Activated naive CD8-positive, alpha-beta T cell treated with anti-CD3 and anti-CD28 coated beads for 36 hours (primary cell): ENCODE data around the gene SERINC4. TPM values are rescaled to one million over a fixed set of nuclear protein-coding genes. Genes with fewer than 3 reads are reported as not detected.
"Not testable (repeated sequence)": the region's sequence is repeated elsewhere in the genome, so short reads cannot be mapped to it uniquely, and the experiment has no call there.

Source experiments
- DNase-seq: peaks from one replicate; pipeline ENCODE4 v3.0.0; 2021
- H3K27ac Mint-ChIP-seq: one replicate; pipeline ENCODE4 v1.8.0; 2022; ENCODE audit warnings: mild to moderate bottlenecking, moderate library complexity, mixed read lengths
- H3K27me3 Mint-ChIP-seq: one replicate; pipeline ENCODE4 v1.8.0; 2022; ENCODE audit warnings: mild to moderate bottlenecking, mixed read lengths
- H3K36me3 Mint-ChIP-seq: one replicate; pipeline ENCODE4 v1.8.0; 2021; ENCODE audit warnings: mild to moderate bottlenecking, mixed read lengths
- H3K4me1 Mint-ChIP-seq: one replicate; pipeline ENCODE4 v1.8.0; 2021; ENCODE audit warnings: mixed read lengths
- H3K4me3 Mint-ChIP-seq: one replicate; pipeline ENCODE4 v1.8.0; 2022; ENCODE audit warnings: mild to moderate bottlenecking, moderate library complexity, mixed read lengths
- H3K9me3 Mint-ChIP-seq: one replicate; pipeline ENCODE4 v1.8.0; 2022; ENCODE audit warnings: mixed read lengths
- total RNA-seq, 2 experiments: library from RNA; stranded (reverse); gene quantifications; one replicate each; pipeline ENCODE4 v1.2.3, GENCODE V29; 2021

The SERINC4 gene
- total RNA-seq, 2 experiments from 2014 or later: 0.08 to 0.14 TPM

DNA sequence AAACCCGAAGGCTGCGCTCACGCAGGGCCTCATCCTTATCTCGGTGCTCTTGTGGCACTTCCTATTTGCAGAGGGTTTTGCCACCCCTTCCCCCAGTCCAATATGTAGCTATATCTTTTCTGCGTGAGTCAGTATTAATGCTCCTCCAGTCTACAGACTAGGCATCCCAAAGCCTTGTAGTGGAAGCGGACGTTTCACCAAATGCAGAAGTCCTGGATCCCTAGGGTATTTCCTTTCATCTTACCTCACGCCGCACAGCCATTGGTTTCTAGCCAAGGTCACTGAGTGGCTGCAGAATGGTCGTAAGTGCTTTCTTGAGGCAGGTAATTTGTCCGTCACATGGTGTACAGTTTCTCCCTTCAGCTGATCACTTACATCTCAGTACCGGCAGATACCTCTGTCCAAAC lies 53.1 kb downstream of the SERINC4 start:
- peak; percentile 28 for DNase-seq
- peaks cover 29% of the 10 kb centered on the region for H3K36me3 Mint-ChIP-seq

DNA sequence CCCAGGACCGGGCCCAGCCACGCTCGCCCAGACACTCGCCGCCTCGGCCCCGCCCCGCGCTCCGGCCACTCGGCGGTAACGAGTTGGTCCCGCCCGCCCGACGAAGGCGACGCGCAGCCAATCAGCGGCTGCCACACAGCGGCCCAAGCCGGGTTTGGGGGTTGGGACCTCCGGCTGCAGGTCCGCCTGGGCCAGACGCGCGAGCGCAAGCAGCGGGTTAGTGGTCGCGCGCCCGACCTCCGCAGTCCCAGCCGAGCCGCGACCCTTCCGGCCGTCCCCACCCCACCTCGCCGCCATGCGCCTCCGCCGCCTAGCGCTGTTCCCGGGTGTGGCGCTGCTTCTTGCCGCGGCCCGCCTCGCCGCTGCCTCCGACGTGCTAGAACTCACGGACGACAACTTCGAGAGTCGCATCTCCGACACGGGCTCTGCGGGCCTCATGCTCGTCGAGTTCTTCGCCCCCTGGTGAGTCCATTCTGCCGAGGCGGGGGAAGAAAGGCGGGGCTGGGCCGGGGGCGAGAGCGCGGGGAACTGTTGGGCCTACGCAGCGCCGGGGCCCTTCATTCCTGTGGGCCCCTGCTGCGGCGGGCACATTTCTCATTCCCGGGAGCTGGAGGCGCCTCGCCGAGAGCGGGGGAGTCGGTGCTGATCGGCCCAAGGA lies 53.6 kb downstream of the SERINC4 start, which contains the start of gene PDIA3:
TSS of gene PDIA3 (plus strand) at position 194 of the 658 bp plus-strand sequence. CDS start at position 296, 102 bp downstream.
- peak; percentile 92 for DNase-seq
- H3K4me1 Mint-ChIP-seq: peaks cover 30% of the 10 kb centered on the region
- H3K36me3 Mint-ChIP-seq: peaks cover 27% of the 10 kb centered on the region
- H3K9me3 Mint-ChIP-seq, H3K27me3 Mint-ChIP-seq: not testable (repeated sequence)
- H3K27ac Mint-ChIP-seq: peak within 1 kb of the TSS; percentile 98
- peak within 1 kb of the TSS; percentile 93 for H3K4me3 Mint-ChIP-seq

More for the DNA sequence above, 53.1 kb downstream of the SERINC4 start:
- Mint-ChIP-seq H3K4me3 (peak overlapping the region; percentile 93), H3K27ac (peak overlapping the region; percentile 98), H3K4me1 (peaks cover 35% of the 10 kb centered on the region)
- not testable (repeated sequence) for H3K9me3 Mint-ChIP-seq, H3K27me3 Mint-ChIP-seq

Other genes starting within 250 kb of the SERINC4 start
- 10 to 100 TPM; 32.8 to 33.6 TPM for gene PPIP5K1, start 210.0 kb downstream of the SERINC4 start, total RNA-seq
- gene CKMT1B, start 206.2 kb downstream of the SERINC4 start, total RNA-seq: under 1 TPM; 0.29 to 0.92 TPM
- gene STRC, start 181.4 kb downstream of the SERINC4 start, total RNA-seq: under 1 TPM; 0.54 to 0.62 TPM
- 1 to 10 TPM in 1 of 2 experiments, under 1 TPM in 1; 0.91 to 1.7 TPM for gene CATSPER2, start 151.4 kb downstream of the SERINC4 start, total RNA-seq
- under 1 TPM in 1 of 2 experiments, not detected in 1; 0.14 TPM for gene CKMT1A, start 106.4 kb downstream of the SERINC4 start, total RNA-seq
- gene PDIA3, start 53.8 kb downstream of the SERINC4 start, total RNA-seq: 100 to 1,000 TPM; 335 to 338 TPM
- 1 to 10 TPM; 1.4 to 2.4 TPM for gene ELL3, start 23.3 kb downstream of the SERINC4 start, total RNA-seq
- 100 to 1,000 TPM; 695 to 709 TPM for gene SERF2, start 7.9 kb downstream of the SERINC4 start, total RNA-seq
- gene HYPK, start 379 bp upstream of the SERINC4 start, total RNA-seq: 10 to 100 TPM; 20.9 to 24.0 TPM
- 10 to 100 TPM; 48.3 to 49.6 TPM for gene MFAP1, start 24.5 kb upstream of the SERINC4 start, total RNA-seq
- 10 to 100 TPM; 75.1 to 81.1 TPM for gene WDR76, start 26.8 kb upstream of the SERINC4 start, total RNA-seq